ENCODE measurements around the gene AGAP1. TPM values are rescaled to one million over a fixed set of nuclear protein-coding genes. Genes with fewer than 3 reads are reported as not detected.

Gene AGAP1
- total and polyA plus RNA-seq, 9 donors: 5.7 to 32.2 (median 20.2) TPM

DNA sequence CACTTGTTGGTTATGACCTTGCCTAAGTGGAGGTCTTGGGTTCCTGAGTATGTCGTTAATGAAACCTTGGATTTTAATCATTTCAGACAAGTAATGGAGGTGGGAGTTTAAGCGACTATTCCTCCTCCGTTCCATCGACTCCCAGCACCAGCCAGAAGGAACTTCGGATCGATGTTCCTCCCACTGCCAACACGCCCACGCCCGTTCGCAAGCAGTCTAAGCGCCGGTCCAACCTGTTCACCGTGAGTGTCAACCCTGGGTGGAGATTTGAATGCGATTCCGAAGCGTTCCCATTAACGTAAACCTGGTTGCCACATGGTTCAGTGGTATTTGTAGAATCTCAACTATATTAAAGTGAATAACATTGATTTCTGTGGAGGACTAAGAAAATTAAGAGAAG is 305.4 kb downstream of the AGAP1 start:
- DNase-seq: no peak
- 87 to 92% (median 88%) methylated on average over 17 of the region's 17 CpGs for WGBS, 3 donors
- Histone ChIP-seq H3K27me3 (no peaks in the 10 kb centered on the region), H3K27ac (no peak overlapping the region), H3K4me3 (no peak overlapping the region), H3K9me3 (no peaks in the 10 kb centered on the region), H3K4me1 (ENCODE audit: insufficient read depth) (no peaks in the 10 kb centered on the region), H3K36me3 (no peaks in the 10 kb centered on the region)
- TF ChIP-seq POLR2A (IDR thresholded peaks at IDR 0.05): no peak
- TF ChIP-seq EP300 (IDR thresholded peaks at IDR 0.05): no peak
- TF ChIP-seq, protein P1, sequence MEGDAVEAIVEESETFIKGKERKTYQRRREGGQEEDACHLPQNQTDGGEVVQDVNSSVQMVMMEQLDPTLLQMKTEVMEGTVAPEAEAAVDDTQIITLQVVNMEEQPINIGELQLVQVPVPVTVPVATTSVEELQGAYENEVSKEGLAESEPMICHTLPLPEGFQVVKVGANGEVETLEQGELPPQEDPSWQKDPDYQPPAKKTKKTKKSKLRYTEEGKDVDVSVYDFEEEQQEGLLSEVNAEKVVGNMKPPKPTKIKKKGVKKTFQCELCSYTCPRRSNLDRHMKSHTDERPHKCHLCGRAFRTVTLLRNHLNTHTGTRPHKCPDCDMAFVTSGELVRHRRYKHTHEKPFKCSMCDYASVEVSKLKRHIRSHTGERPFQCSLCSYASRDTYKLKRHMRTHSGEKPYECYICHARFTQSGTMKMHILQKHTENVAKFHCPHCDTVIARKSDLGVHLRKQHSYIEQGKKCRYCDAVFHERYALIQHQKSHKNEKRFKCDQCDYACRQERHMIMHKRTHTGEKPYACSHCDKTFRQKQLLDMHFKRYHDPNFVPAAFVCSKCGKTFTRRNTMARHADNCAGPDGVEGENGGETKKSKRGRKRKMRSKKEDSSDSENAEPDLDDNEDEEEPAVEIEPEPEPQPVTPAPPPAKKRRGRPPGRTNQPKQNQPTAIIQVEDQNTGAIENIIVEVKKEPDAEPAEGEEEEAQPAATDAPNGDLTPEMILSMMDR (IDR thresholded peaks at IDR 0.05): no peak
- intact Hi-C loops (cut with DNase I): no loop called here

- TF ChIP-seq POLR2A (IDR thresholded peaks at IDR 0.05): no peak
- Histone ChIP-seq H3K9me3 (no peaks in the 10 kb centered on the region), H3K27me3 (no peaks in the 10 kb centered on the region), H3K4me1 (ENCODE audit: insufficient read depth) (no peaks in the 10 kb centered on the region), H3K36me3 (no peaks in the 10 kb centered on the region), H3K4me3 (no peak overlapping the region), H3K27ac (no peak overlapping the region)
- intact Hi-C loops (cut with DNase I): no loop called here
- no peak for DNase-seq
These were observed 308.7 kb downstream of the AGAP1 start for GRCh38 chr2:235802542-235802941.

DNA sequence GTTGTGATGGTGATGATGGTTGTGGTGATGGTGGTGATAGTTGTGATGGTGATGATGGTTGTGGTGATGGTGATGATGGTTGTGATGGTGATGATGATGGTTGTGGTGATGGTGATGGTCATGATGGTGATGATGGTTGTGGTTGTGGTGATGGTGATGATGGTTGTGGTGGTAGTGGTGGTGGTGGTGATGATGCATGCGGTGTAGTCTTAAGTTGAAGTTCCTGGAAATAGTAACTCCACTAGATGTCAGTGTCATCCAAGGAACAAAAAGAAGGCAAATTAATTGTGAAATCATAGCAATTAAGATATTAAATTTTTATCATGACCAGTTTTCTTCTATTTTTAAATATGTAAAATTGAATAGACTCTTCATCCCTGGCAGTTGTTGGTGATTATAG is 309.2 kb downstream of the AGAP1 start:
- intact Hi-C loops (cut with DNase I): no loop called here
- no peaks in the 10 kb centered on the region for H3K36me3 ChIP-seq
- H3K9me3 ChIP-seq: no peaks in the 10 kb centered on the region
- H3K27me3 ChIP-seq: no peaks in the 10 kb centered on the region
- TF ChIP-seq, protein P1 (IDR thresholded peaks at IDR 0.05): no peak
- no peak for TF ChIP-seq EP300 (IDR thresholded peaks at IDR 0.05)
- TF ChIP-seq POLR2A (IDR thresholded peaks at IDR 0.05): no peak
- H3K4me3 ChIP-seq: no peak overlapping the region
- H3K27ac ChIP-seq: no peak overlapping the region
- 92 to 98% (median 97%) methylated on average over 1 of the region's 1 CpG for WGBS, 3 donors
- H3K4me1 ChIP-seq (ENCODE audit: insufficient read depth): no peaks in the 10 kb centered on the region
- DNase-seq: no peak

- H3K27me3 ChIP-seq: no peaks in the 10 kb centered on the region
- TF ChIP-seq EP300 (IDR thresholded peaks at IDR 0.05) (no peak), POLR2A (IDR thresholded peaks at IDR 0.05) (no peak)
- TF ChIP-seq, protein P1 (IDR thresholded peaks at IDR 0.05): no peak
- no peak overlapping the region for H3K27ac ChIP-seq
- no peak for DNase-seq
- H3K4me3 ChIP-seq: no peak overlapping the region
- H3K9me3 ChIP-seq: no peaks in the 10 kb centered on the region
- intact Hi-C loops (cut with DNase I): no loop called here
- 85 to 87% (median 86%) methylated on average over 6 of the region's 6 CpGs for WGBS, 3 donors
- H3K4me1 ChIP-seq (ENCODE audit: insufficient read depth): no peaks in the 10 kb centered on the region
- no peaks in the 10 kb centered on the region for H3K36me3 ChIP-seq
These were observed 310.8 kb downstream of the AGAP1 start for GRCh38 chr2:235804676-235805075.

DNA sequence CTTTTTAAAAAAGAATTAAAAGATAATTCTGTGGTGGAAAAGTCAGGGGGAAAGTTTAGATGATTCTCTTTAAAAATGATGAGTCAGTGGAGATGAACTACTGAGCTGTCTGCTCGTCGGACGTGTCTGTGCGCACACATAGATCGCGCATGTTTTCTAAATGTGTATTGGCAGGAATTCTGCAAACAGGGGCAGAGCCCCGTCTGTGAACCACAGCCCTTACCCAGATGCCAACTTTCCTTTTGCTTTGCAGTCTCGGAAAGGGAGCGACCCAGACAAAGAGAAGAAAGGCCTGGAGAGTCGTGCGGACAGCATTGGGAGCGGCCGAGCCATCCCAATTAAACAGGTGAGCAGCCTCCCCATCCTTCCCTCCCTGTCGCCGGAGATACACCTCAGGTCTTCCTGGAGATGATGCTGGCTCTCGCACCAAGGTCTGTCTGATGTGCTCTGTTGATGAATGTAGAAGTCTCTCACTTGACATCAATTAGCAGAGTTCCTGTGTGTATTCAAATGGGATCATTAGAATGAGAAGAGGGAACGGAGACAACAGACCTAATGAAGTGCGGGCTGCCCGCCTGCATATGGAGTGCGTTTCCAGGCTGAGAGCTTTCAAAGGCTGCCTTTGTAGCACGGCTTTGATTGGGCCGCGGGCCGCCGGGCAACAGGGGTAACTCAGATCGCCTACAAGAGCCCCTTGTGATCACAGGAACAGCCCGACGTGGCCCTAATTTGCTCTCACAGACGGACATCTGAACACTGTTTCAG is 313.3 kb downstream of the AGAP1 start:
- no peak overlapping the region for H3K4me3 ChIP-seq
- no peak overlapping the region for H3K27ac ChIP-seq
- DNase-seq: no peak
- no peaks in the 10 kb centered on the region for H3K27me3 ChIP-seq
- 88 to 91% (median 91%) methylated on average over 29 of the region's 29 CpGs for WGBS, 3 donors
- intact Hi-C loops (cut with DNase I): no loop called here
- no peaks in the 10 kb centered on the region for H3K9me3 ChIP-seq
- H3K4me1 ChIP-seq (ENCODE audit: insufficient read depth): no peaks in the 10 kb centered on the region
- TF ChIP-seq POLR2A (IDR thresholded peaks at IDR 0.05): no peak
- TF ChIP-seq EP300 (IDR thresholded peaks at IDR 0.05): no peak
- TF ChIP-seq, protein P1 (IDR thresholded peaks at IDR 0.05): no peak
- H3K36me3 ChIP-seq: no peaks in the 10 kb centered on the region
